Measurements from ENCODE around the gene COL7A1. TPM values are rescaled to one million over a fixed set of nuclear protein-coding genes. Genes with fewer than 3 reads are reported as not detected.

The COL7A1 gene
- total RNA-seq, 1 donor from 2014 or later: 337 TPM

DNA sequence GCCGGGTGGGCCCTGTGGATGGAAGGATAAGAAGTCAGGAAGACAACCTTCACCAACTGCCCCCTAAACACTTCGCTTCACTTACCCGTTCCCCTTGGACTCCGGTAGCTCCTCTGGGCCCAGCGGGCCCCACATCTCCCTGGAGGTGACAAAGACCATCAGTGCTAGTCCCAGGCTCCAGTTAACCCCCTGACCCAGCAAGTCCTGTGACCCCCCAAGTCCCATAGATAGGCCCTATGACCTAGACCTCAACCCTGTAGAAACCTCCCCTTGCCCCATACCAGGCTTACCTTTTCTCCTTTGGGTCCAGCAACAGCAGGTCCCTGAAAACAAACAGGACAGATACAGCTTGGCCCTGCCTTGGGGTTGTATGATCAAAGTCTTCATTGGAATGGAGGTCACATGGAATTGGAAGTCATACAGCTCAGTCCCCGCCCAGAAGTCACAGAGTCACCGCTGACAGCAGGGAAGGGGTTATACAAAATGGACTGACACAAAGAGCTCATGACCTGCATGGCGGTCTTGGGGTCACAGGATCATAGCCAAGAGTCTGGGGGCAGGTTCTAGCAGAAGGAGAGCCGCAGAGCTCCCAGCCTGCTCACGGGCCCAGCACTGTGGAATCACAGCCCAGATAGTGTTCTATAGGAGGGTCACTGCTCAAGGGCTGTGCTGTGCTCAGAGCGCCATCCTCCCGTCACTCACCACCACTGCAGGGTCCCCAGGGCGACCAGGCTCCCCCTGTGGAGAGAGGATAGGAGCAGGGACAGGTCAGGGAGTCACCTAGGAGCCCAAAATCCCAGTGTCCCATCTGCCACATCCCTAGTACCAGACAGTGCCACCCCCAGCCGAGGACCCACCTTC is 13.3 kb downstream of the COL7A1 start:
- no peak overlapping the region for H3K4me3 ChIP-seq (ENCODE audit: low read depth, low read length)
- H3K27me3 ChIP-seq (ENCODE audit: control insufficient read depth, insufficient read depth, low read length): no peaks in the 10 kb centered on the region
- no peak for DNase-seq (ENCODE audit: low read depth)
- TF ChIP-seq, protein P1, sequence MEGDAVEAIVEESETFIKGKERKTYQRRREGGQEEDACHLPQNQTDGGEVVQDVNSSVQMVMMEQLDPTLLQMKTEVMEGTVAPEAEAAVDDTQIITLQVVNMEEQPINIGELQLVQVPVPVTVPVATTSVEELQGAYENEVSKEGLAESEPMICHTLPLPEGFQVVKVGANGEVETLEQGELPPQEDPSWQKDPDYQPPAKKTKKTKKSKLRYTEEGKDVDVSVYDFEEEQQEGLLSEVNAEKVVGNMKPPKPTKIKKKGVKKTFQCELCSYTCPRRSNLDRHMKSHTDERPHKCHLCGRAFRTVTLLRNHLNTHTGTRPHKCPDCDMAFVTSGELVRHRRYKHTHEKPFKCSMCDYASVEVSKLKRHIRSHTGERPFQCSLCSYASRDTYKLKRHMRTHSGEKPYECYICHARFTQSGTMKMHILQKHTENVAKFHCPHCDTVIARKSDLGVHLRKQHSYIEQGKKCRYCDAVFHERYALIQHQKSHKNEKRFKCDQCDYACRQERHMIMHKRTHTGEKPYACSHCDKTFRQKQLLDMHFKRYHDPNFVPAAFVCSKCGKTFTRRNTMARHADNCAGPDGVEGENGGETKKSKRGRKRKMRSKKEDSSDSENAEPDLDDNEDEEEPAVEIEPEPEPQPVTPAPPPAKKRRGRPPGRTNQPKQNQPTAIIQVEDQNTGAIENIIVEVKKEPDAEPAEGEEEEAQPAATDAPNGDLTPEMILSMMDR (IDR thresholded peaks at IDR 0.05; ENCODE audit: insufficient read depth, low read length, poor library complexity, severe bottlenecking): no peak
- H3K36me3 ChIP-seq (ENCODE audit: control insufficient read depth, insufficient read depth, low read length): peaks cover 11% of the 10 kb centered on the region

DNA sequence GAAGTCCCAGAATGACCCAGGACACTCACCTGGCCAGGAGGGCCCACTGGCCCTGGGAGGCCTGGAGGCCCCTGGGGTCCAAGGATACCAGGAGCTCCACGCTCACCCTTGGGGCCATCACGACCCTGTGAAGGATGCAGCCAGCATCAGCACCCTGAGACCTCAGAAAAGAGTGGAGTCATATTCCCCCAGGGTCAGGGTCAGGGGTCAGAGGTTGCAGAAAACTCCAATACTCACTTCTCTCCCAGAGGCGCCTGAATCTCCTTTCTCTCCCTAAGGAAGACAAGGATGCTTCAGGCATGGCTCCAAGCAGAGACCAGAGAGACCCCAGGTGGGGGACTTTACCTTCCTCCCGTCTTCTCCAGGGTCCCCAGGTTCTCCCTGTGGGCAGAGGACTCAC is 18.5 kb downstream of the COL7A1 start:
- H3K36me3 ChIP-seq (ENCODE audit: control insufficient read depth, insufficient read depth, low read length): peaks cover 3% of the 10 kb centered on the region

DNA sequence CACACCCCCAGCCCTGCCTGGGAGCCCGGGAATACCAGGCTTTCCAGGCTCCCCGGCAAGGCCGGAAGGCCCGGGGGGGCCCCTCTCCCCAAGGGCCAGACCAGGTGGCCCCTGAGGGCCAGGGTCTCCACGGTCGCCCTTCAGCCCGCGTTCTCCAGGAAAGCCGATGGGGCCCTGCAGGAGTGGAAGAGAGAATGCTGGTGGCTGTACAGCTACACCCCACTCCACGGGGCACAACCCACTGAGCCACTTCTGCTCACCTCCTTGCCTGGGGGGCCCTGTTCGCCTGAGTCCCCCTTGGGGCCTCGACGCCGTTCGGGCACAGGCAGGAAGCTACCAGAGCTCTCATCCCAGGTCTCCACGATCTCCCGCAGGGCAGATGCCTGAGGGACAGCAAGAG is 19.8 kb downstream of the COL7A1 start:
- no peak for DNase-seq (ENCODE audit: low read depth)
- Histone ChIP-seq H3K4me3 (ENCODE audit: low read depth, low read length) (no peak overlapping the region), H3K36me3 (ENCODE audit: control insufficient read depth, insufficient read depth, low read length) (peaks cover 3% of the 10 kb centered on the region), H3K27me3 (ENCODE audit: control insufficient read depth, insufficient read depth, low read length) (no peaks in the 10 kb centered on the region)
- TF ChIP-seq, protein P1 (IDR thresholded peaks at IDR 0.05; ENCODE audit: insufficient read depth, low read length, poor library complexity, severe bottlenecking): no peak

More for the DNA sequence above, 18.5 kb downstream of the COL7A1 start:
- no peak overlapping the region for H3K4me3 ChIP-seq (ENCODE audit: low read depth, low read length)
- TF ChIP-seq, protein P1 (IDR thresholded peaks at IDR 0.05; ENCODE audit: insufficient read depth, low read length, poor library complexity, severe bottlenecking): no peak
- DNase-seq (ENCODE audit: low read depth): no peak
- H3K27me3 ChIP-seq (ENCODE audit: control insufficient read depth, insufficient read depth, low read length): no peaks in the 10 kb centered on the region

DNA sequence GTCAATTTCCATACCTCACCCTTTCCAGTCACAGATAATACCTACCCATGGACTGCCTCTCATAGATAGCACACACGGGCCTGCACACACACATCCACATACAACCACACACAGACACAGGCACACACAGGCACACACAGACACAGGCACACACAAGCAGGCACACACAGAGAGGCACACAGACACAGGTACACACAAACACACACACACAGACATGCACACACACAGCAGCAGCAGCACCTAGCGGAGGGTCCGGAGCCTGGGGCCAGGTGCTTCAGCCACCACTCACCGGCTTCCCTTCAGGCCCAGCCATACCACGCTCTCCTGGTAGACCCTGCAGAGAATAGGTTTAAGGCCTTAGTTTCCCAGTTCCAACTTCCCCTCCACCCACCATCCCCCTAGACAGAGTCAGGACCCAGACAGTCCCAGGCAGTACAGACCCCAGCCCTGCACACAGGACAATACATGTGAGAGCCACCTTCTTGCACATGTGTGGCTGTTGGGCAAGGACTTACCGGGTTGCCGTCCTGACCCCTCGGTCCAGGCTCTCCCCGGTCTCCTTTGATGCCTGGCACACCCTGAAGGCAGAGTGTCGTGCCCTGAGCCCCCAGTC is 21.1 kb downstream of the COL7A1 start:
- Histone ChIP-seq H3K27me3 (ENCODE audit: control insufficient read depth, insufficient read depth, low read length) (no peaks in the 10 kb centered on the region), H3K36me3 (ENCODE audit: control insufficient read depth, insufficient read depth, low read length) (peaks cover 4% of the 10 kb centered on the region), H3K4me3 (ENCODE audit: low read depth, low read length) (no peak overlapping the region)
- TF ChIP-seq, protein P1 (IDR thresholded peaks at IDR 0.05; ENCODE audit: insufficient read depth, low read length, poor library complexity, severe bottlenecking): no peak
- DNase-seq (ENCODE audit: low read depth): no peak

DNA sequence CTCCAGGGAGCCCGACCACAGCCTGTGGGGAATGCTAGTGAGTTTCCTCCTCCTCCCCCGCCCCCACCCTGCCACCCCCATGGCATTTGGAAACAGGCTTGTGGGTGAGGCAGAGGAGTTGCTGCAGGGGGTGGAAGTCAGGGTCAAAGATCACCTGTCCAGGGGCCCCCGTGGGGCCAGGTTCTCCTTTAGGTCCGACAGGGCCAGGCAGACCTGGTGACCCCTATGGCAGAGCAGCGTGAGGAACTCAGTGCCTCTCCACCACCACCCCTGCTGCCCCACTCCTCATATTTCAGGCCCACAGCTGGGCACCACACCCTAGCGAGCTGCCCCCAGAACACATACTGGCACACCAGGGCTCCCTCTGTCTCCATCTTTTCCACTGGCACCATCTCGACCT is 22.6 kb downstream of the COL7A1 start:
- DNase-seq (ENCODE audit: low read depth): no peak
- H3K4me3 ChIP-seq (ENCODE audit: low read depth, low read length): no peak overlapping the region
- peaks cover 5% of the 10 kb centered on the region for H3K36me3 ChIP-seq (ENCODE audit: control insufficient read depth, insufficient read depth, low read length)
- no peaks in the 10 kb centered on the region for H3K27me3 ChIP-seq (ENCODE audit: control insufficient read depth, insufficient read depth, low read length)
- TF ChIP-seq, protein P1 (IDR thresholded peaks at IDR 0.05; ENCODE audit: insufficient read depth, low read length, poor library complexity, severe bottlenecking): no peak
